Melanocyte of skin (primary cell): ENCODE data around the gene ATF7. TPM values are rescaled to one million over a fixed set of nuclear protein-coding genes. Genes with fewer than 3 reads are reported as not detected.

Experiments
- small RNA-seq, 2 donors: library from RNA; depleted of rRNA; stranded (forward); fragments of <200 nt; gene quantifications; one replicate each; pipeline ENCODE3, GENCODE V24; 2012
- total RNA-seq, 2 donors: library from RNA; depleted of rRNA; stranded (reverse); fragments of >200 nt; gene quantifications; 2 replicates each; pipeline ENCODE4 v1.2.3, GENCODE V29; 2012

ATF7 gene
- total RNA-seq, result 10 to 100 TPM in 1 of 2 donors, 1 to 10 TPM in 1; 9.3 to 11.7 TPM

DNA sequence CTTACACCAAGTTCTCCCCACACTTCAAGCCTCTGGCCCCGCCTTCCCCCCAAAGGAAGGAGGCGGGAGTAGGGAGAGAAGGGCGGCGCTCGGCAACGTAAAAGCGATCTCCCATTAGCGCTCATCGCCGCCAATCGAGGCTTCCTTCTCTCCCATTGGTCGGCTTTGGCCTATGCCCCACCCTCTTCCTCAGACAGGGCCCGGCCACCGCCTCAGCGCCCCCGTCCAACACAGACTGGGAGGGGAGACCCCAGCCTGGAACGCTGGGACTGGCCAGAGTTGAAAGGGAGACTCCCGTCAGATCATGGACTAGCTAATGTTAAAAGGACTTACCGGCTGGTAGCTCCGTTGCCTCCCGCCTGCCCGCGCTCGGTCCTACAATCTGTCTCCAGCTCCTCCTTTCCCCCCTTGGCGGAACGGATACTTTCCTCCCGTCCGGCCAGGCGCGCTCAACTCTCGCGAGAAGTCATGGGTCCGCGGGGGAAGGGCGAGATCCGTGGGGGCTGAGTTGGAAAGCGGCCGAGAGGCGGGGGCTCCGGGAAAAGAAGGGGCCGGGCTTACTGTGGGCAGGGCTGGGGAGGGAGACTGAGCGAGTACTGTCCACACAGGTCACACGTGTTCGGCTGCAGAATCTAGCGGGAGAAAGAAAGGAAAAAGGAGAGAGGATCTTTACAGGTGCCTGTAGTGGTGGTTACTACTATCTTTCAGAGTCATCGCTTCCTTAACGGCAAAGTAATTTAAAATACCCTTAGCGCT, at the start of gene ATF7:
ATF7 (minus strand) TSS at position 437 of the 756 bp plus-strand sequence. CDS start 25,382 bp downstream, outside the sequence.

DNA sequence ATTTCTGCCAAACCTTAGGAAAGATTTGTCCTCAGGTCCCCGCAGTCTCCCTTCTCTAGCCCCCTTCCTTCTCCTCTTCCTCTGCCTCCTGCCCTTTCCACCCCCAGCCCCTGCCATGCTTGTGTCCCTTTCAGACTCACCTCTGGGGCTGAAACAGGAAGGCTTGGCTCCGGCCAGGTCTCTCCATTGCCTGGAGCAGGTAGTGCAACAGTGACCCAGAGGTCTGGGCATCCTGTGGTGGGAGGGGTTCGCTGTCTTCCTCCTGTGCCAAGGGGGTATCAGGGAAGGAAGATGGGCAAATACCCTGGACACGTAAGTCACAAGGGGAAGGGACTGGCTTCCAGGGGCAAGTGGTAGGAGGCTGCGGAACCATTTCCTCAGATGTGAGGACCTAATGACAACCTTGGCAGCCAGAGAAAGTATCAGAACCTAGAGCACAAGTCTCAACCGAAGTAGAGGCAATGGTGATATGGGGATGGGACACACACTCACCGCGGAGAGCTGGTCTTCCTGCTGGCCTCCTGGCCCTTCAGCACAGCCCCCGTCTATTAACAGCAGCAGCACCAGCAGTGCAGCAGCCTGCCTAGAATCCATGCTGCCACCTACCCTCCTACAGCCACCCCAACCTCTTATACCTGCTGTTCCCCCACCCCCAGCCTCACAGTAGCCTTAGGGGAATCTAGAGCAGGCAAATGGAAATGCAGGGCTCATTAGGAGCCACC, 119.1 kb downstream of the ATF7 start, which contains the start of gene NPFF:
NPFF (minus strand) TSS at position 604 of the 722 bp plus-strand sequence; CDS start at position 594, 10 bp downstream.

DNA sequence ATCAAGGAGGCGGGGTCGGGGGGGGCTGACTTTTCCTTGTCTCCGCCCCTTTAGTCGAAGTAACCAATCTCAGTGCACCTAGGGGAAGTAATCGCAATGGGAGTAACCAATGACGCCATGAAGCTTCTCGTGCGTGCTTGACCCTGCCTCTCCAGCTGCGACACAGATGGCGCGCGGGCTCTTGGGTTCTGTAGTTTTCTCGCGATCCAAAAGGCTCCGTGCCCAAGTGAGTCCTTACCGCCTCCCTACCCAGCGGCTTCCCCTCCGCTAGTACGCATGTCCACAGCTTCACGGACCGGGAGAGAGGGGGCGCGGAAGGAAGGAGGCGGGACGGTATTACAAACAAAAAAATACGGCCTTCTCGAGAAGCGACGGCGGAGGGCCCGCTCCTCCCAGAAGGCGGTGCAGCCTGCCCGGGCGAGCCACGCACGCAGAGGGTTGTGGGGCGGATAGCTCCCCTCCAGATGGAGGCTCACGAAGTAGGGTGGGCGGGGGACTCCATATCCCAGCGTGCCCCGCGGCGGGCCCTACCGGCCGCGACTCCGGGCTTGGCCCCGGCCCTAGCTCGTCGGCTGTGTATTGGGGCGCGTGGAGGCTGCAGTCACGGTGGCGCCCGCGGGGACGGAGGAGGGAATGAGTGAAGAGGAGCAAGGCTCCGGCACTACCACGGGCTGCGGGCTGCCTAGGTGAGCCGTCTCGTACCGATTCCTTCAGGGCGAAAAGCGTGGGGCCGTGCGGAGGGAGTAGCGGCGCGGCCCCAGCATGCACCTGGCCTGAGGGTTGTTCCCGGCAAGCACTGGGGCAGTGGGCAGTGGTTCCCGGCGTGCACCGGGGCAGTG, 125.2 kb downstream of the ATF7 start, which contains the start of gene TARBP2:
TARBP2 (plus strand) TSS at position 508 of the 839 bp plus-strand sequence; CDS start at position 634, 126 bp downstream.

GRCh38 chr12:53499266-53500141, 126.7 kb downstream of the ATF7 start, which contains the start of gene MAP3K12:
Gene MAP3K12 (minus strand): TSS chr12:53499458. CDS start chr12:53487391, 12,067 bp downstream.

Small RNAs within 50 kb of the gene (small RNA-seq; reads per million reads assigned to genes)
- 0 reads per million in 2 donors for gene AC023509.3

Other genes starting within 250 kb of the ATF7 start
- gene SP1, start 246.2 kb downstream of the ATF7 start, total RNA-seq, result 10 to 100 TPM; 46.1 to 47.3 TPM
- gene AMHR2, start 202.5 kb downstream of the ATF7 start, total RNA-seq, result not detected
- 10 to 100 TPM; 65.7 to 88.9 TPM for gene PRR13, start 184.6 kb downstream of the ATF7 start, total RNA-seq
- gene PCBP2, start 174.3 kb downstream of the ATF7 start, total RNA-seq, result 100 to 1,000 TPM; 144 to 235 TPM
- gene MAP3K12, start 126.9 kb downstream of the ATF7 start, total RNA-seq, result 10 to 100 TPM; 42.0 to 45.0 TPM
- 10 to 100 TPM; 56.8 to 79.3 TPM for gene TARBP2, start 125.1 kb downstream of the ATF7 start, total RNA-seq
- not detected for gene NPFF, start 118.9 kb downstream of the ATF7 start, total RNA-seq
- 100 to 1,000 TPM; 107 to 132 TPM for gene ATP5MC2, start 49.7 kb upstream of the ATF7 start, total RNA-seq
- 10 to 100 TPM; 29.3 to 49.6 TPM for gene CALCOCO1, start 101.1 kb upstream of the ATF7 start, total RNA-seq
- not detected for gene CISTR, start 125.6 kb upstream of the ATF7 start, total RNA-seq